HepG2 (cell line): Measurements from ENCODE around the gene CALR. TPM values are rescaled to one million over a fixed set of nuclear protein-coding genes. Genes with fewer than 3 reads are reported as not detected.

Experiments
- E2F1 ChIP-seq: sonication (generic); formaldehyde crosslinking; IDR thresholded peaks from 2 replicates; pipeline ENCODE4 v1.5.0; 2020; ENCODE audit warnings: missing genetic modification reagents
- FOXA1 ChIP-seq, 2 experiments: fragments of 450-650 bp in 1 of 2; sonication (generic) in 1 of 2; formaldehyde crosslinking in 1 of 2; IDR thresholded peaks; 2 replicates each; pipeline versions ENCODE4 v1.4.0 to v1.6.1; 2016 to 2020; ENCODE audit warnings: missing genetic modification reagents in 1 of 2
- GTF2F1 ChIP-seq: fragments of 150-350 bp; IDR thresholded peaks from 2 replicates; pipeline ENCODE4 v1.6.1; 2014; ENCODE audit warnings: low read length
- HDAC6 ChIP-seq: fragments of 200-600 bp; sonication (generic); IDR thresholded peaks from 2 replicates; pipeline ENCODE4 v1.7.0; 2017; ENCODE audit warnings: mild to moderate bottlenecking, antibody characterized with exemption, low read length, low read depth
- HNRNPH1 ChIP-seq: fragments of 200-400 bp; formaldehyde crosslinking; optimal IDR thresholded peaks from 2 replicates; pipeline ENCODE3; 2017; ENCODE audit warnings: mild to moderate bottlenecking, low read depth, low read length
- PHB2 ChIP-seq: fragments of 450-650 bp; IDR thresholded peaks from 2 replicates; pipeline ENCODE4 v1.6.1; 2018; ENCODE audit not compliant: partially characterized antibody
- REST ChIP-seq, 2 experiments: IDR thresholded peaks; 2 replicates each; pipeline ENCODE4 v1.6.1; 2011 to 2012; ENCODE audit warnings: low read length in 2 of 2, borderline replicate concordance in 1 of 2, low read depth in 1 of 2, mild to moderate bottlenecking in 1 of 2, moderate library complexity in 1 of 2
- RFX3 ChIP-seq: IDR thresholded peaks from 2 replicates; pipeline ENCODE4 v1.6.1; 2016; ENCODE audit warnings: missing biosample characterization, missing genetic modification reagents
- ZBTB4 ChIP-seq: sonication (generic); formaldehyde crosslinking; IDR thresholded peaks from 2 replicates; pipeline ENCODE4 v1.4.0; 2020; ENCODE audit warnings: missing genetic modification reagents, mild to moderate bottlenecking, borderline replicate concordance
- ZNF235 ChIP-seq: sonication (generic); formaldehyde crosslinking; IDR thresholded peaks from 2 replicates; pipeline ENCODE4 v1.8.1; 2023; ENCODE audit warnings: mild to moderate bottlenecking, missing genetic modification reagents, borderline replicate concordance
- ZNF782 ChIP-seq: sonication (generic); formaldehyde crosslinking; IDR thresholded peaks from 2 replicates; pipeline ENCODE4 v1.4.0; 2020; ENCODE audit warnings: missing genetic modification reagents, mild to moderate bottlenecking, borderline replicate concordance
- ZSCAN29 ChIP-seq: sonication (generic); formaldehyde crosslinking; conservative IDR thresholded peaks from 2 replicates; pipeline ENCODE4 v1.4.0; 2020; ENCODE audit warnings: mild to moderate bottlenecking, missing genetic modification reagents
- ZSCAN30 ChIP-seq: sonication (generic); formaldehyde crosslinking; IDR thresholded peaks from 2 replicates; pipeline ENCODE4 v1.5.0; 2020; ENCODE audit warnings: mild to moderate bottlenecking, missing genetic modification reagents
- ZUFSP ChIP-seq: sonication (generic); formaldehyde crosslinking; IDR thresholded peaks from 2 replicates; pipeline ENCODE4 v1.9.0; 2021; ENCODE audit warnings: missing genetic modification reagents, mild to moderate bottlenecking, borderline replicate concordance
- polyA plus RNA-seq, 8 experiments: library from polyadenylated mRNA; depleted of rRNA in 3 of 8; stranded (reverse) in 7 of 8; unstranded in 1 of 8; fragments of >200 nt; fragmentation: Illumina TruSeq in 4 of 8; extraction: Trizol in 4 of 8; gene quantifications; 2 replicates each; pipeline versions ENCODE4 v1.2.1 to v1.2.3, GENCODE V29; 2011 to 2016; ENCODE audit warnings: low read depth in 4 of 8, missing spikeins in 1 of 8, mixed read lengths in 1 of 8; ENCODE audit not compliant: insufficient read depth in 1 of 8
- total RNA-seq, 5 experiments: library from RNA; depleted of rRNA; stranded (reverse); fragments of >200 nt; fragmentation: Illumina TruSeq; extraction: Trizol; gene quantifications; 2 replicates each; pipeline ENCODE4 v1.2.3, GENCODE V29; 2016; ENCODE audit warnings: low read depth in 1 of 5

CALR gene
- total and polyA plus RNA-seq, 2 of the 13 experiments (the other 11 are each of a cell fraction or from before 2014, with no cell fraction given), result 898 to 934 TPM

- peak; percentile 48; the same call in 1 of the 2 replicates for TF ChIP-seq ZNF782 (CRISPR knock-in tag)
- no peak for TF ChIP-seq PHB2
- no peak for TF ChIP-seq GTF2F1
- peak; percentile 65; the same call in 1 of the 2 replicates for TF ChIP-seq ZNF235 (CRISPR knock-in tag)
- TF ChIP-seq E2F1 (CRISPR knock-in tag), result no peak
- no peak for TF ChIP-seq ZSCAN30 (CRISPR knock-in tag)
- 0 out of 4 replicates have a peak, but pooled peaks of 1 of the 2 experiments have one; percentile 14 for TF ChIP-seq REST (IDR thresholded peaks at IDR 0.05; ENCODE audit: borderline replicate concordance in 1 of 2, low read depth in 1 of 2, low read length in 2 of 2)
- TF ChIP-seq RFX3 (CRISPR knock-in tag), result no peak
- TF ChIP-seq ZUFSP, result no peak
- no peak for TF ChIP-seq HNRNPH1
- no peak for TF ChIP-seq HDAC6
- TF ChIP-seq ZBTB4 (CRISPR knock-in tag), result no peak
- TF ChIP-seq ZSCAN29 (CRISPR knock-in tag), result peak; percentile 53; the same call in 1 of the 2 replicates
- no peak for TF ChIP-seq FOXA1 (IDR thresholded peaks at IDR 0.05)
- no peak for TF ChIP-seq FOXA1 (CRISPR knock-in tag; IDR thresholded peaks at IDR 0.05)
Observed at GRCh38 chr19:12890787-12891552, 47.4 kb upstream of the CALR start, which contains the start of gene GCDH (continued).
